Right atrium auricular region (tissue), 2 donors: Measurements from ENCODE around the gene RNU1-4. TPM values are rescaled to one million over a fixed set of nuclear protein-coding genes. Genes with fewer than 3 reads are reported as not detected.
A peak's percentile ranks its signal among the peaks of the same experiment; 100 is the strongest.
"Not testable (repeated sequence)": the region's sequence is repeated elsewhere in the genome, so short reads cannot be mapped to it uniquely, and the experiment has no call there.

Experiments
- DNase-seq: peaks from one replicate; pipeline ENCODE4 v3.0.0-alpha.2; 2019; ENCODE audit warnings: low spot score
- H3K27ac ChIP-seq, 2 donors: fragments of 200-600 bp; sonication (generic); 1 replicate in 1 of 2; 2 replicates in 1 of 2; pipeline ENCODE4 v1.5.1; 2016 to 2019
- H3K27me3 ChIP-seq, 2 donors: fragments of 200-600 bp; sonication (generic); one replicate each; pipeline versions ENCODE4 v1.5.1 to v1.6.0; 2017 to 2019
- H3K36me3 ChIP-seq: fragments of 200-600 bp; sonication (generic); one replicate; pipeline ENCODE4 v1.5.1; 2016
- H3K4me1 ChIP-seq, 2 donors: fragments of 200-600 bp; sonication (generic); one replicate each; pipeline versions ENCODE4 v1.5.1 to v1.6.0; 2017 to 2019
- H3K4me3 ChIP-seq, 2 donors: fragments of 200-600 bp; sonication (generic); 1 replicate in 1 of 2; 2 replicates in 1 of 2; pipeline ENCODE4 v1.5.1; 2017 to 2019; ENCODE audit warnings: mild to moderate bottlenecking in 1 of 2, moderate library complexity in 1 of 2
- H3K9me3 ChIP-seq, 2 donors: fragments of 200-600 bp; sonication (generic); one replicate each; pipeline ENCODE4 v1.5.1; 2019
- total RNA-seq, 2 donors: library from RNA; depleted of rRNA; stranded (reverse); fragments of >200 nt; gene quantifications; one replicate each; pipeline ENCODE4 v1.1.0, GENCODE V29; 2016

Gene RNU1-4
- total RNA-seq, 2 donors from 2014 or later, result not detected

DNA sequence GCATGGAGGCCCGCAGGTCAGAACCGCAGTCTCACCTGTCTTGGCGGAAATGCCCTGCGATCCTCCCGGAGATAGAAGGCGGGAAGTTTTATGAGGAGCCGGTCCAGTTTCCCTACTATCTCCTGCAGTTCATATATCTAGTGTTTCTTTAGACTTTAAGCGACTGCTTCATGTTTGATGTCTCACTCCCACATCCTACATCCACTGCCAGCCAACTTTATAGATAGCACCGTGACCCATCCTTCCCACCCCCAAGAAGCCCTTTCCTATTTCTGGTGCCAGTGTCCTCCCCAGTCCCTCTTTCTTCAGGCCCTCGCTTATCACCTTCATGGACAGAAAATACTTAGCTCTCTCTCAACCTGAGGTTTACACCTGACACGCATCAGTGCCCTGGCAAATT is 914 bp downstream of the RNU1-4 start:
- not testable (repeated sequence) for H3K27ac ChIP-seq, H3K36me3 ChIP-seq, H3K9me3 ChIP-seq, H3K4me3 ChIP-seq, H3K27me3 ChIP-seq, H3K4me1 ChIP-seq, DNase-seq

DNA sequence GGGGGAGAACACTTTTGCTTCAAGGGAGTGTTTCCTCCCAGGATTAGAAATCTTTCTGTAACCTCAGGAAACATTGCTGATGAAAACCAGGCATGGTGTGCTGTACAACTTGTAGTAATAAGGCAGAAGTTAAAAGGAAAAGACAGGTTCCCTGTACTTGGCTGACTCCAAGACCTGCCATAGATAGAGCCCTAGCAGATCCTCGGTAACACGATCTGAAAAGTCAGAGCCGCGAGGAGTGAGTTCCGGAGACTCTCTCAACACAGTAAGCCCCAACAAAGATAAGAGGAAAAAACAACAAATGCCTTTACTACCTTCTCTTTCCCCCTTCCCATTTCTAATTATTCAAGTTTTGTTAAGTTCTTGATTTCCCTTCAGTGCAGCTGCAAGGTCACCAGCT is 7.3 kb downstream of the RNU1-4 start:
- H3K4me3 ChIP-seq, H3K27ac ChIP-seq, DNase-seq, H3K4me1 ChIP-seq, H3K27me3 ChIP-seq, H3K9me3 ChIP-seq, H3K36me3 ChIP-seq: not testable (repeated sequence)

GRCh38 chr1:16748710-16749109 is 8.4 kb downstream of the RNU1-4 start:
- not testable (repeated sequence) for H3K4me3 ChIP-seq, H3K4me1 ChIP-seq, DNase-seq, H3K27me3 ChIP-seq, H3K9me3 ChIP-seq, H3K36me3 ChIP-seq, H3K27ac ChIP-seq

DNA sequence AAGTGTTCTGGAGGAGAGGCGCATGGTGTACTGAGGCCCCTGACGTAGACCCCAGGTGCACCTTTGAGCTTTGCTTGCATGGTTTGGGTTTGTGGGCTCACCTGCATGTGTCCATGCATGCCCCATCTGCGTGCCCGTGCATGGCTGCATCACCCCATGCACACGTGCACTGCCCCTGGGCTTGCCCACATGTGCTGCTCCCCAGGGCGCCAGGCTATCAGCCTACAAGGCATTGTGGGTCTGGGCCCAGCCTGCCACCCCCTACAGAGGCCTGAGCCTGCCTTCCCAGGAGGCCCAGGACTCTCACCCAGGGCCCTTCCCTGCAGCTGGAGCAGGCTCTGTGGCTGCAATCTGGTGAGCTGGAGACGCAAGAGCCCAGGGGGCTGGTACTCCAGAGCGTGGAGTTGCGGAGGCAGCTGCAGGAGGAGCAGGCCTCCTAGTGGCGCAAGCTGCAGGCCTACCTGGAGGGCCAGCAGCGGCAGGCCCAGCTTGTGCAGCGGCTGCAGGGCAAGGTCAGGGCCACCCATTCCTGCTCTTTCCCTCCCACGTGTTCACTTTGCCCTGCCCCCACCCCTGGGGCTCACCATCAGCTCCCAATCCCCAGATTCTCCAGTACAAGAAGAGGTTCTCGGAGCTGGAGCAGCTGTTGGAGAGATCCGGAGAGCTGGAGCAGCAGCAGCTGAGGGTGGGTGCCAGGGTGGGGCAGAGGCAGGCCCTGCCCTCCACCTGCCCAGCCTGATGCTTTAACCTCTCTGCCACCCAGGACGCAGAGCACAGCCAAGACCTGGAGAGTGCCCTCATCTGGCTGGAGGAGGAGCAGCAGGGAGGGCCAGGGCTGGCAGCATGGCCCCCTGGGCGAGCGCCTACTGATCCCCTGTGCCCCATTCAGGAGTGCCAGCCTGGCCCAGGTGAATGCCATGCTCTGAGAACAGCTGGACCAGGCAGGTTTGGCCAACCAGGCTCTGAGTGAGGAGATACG is 9.9 kb downstream of the RNU1-4 start:
- H3K27me3 ChIP-seq, H3K4me3 ChIP-seq, H3K9me3 ChIP-seq, DNase-seq, H3K27ac ChIP-seq, H3K36me3 ChIP-seq, H3K4me1 ChIP-seq: not testable (repeated sequence)

GRCh38 chr1:16752770-16753169 is 12.5 kb downstream of the RNU1-4 start:
- H3K27ac ChIP-seq, H3K27me3 ChIP-seq, H3K4me3 ChIP-seq, H3K4me1 ChIP-seq, H3K36me3 ChIP-seq, DNase-seq, H3K9me3 ChIP-seq: not testable (repeated sequence)

GRCh38 chr1:16755385-16755784 is 15.1 kb downstream of the RNU1-4 start:
- not testable (repeated sequence) for H3K4me1 ChIP-seq, DNase-seq, H3K27ac ChIP-seq, H3K9me3 ChIP-seq, H3K27me3 ChIP-seq, H3K36me3 ChIP-seq, H3K4me3 ChIP-seq

DNA sequence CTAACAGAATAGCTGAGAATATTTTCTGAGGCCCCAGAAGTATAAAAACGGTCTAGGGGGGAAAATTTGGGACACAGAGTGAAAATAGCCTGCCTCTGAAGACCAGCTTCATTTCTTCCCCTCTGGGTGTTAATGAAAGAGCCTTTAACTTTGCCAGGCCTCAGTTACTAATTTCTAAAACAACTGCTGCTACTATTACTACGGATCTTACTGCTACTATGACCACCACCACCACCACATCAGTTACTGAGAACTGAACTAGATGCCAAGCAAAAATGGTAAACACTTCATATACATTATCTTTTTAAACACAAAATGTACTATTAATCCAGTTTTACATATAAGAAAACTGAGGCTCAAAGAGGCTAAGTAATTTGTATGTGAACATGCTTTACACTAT is 15.6 kb downstream of the RNU1-4 start:
- not testable (repeated sequence) for H3K9me3 ChIP-seq, H3K36me3 ChIP-seq, H3K4me3 ChIP-seq, H3K27me3 ChIP-seq, H3K27ac ChIP-seq, H3K4me1 ChIP-seq, DNase-seq

GRCh38 chr1:16757574-16757973 is 17.3 kb downstream of the RNU1-4 start:
- H3K27ac ChIP-seq, DNase-seq: not testable (repeated sequence)

GRCh38 chr1:16758060-16758459 is 17.7 kb downstream of the RNU1-4 start:
- H3K4me1 ChIP-seq, H3K27ac ChIP-seq, H3K9me3 ChIP-seq, H3K4me3 ChIP-seq, H3K36me3 ChIP-seq, H3K27me3 ChIP-seq: not testable (repeated sequence)
- DNase-seq, result peak; percentile 42

More at GRCh38 chr1:16757574-16757973, 17.3 kb downstream of the RNU1-4 start:
- not testable (repeated sequence) for H3K4me1 ChIP-seq, H3K4me3 ChIP-seq, H3K36me3 ChIP-seq, H3K9me3 ChIP-seq, H3K27me3 ChIP-seq

DNA sequence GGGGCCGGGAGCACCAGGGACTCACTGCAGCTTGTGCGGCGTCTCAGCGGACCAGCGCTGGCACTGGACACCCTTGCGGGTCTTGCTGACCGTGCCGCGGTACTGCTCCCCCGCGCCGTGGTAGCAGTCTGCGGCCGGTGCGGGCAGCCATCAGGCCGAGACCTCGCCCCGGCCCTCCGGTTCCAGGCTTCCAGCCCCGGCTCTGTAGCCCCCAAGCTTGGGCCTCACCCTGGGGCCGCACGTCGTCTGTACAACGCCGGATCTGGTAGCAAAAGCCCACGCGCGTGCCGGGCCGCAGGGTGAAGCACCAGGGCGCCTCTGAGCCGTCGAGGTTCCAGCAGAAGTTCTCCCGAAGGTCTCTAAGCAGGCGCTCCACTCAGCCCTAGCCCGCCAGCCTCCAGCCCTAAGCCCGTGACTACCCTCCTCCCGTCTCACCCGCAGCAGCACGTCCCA is 18.8 kb downstream of the RNU1-4 start:
- H3K9me3 ChIP-seq, H3K36me3 ChIP-seq, H3K4me3 ChIP-seq, H3K4me1 ChIP-seq, H3K27ac ChIP-seq, H3K27me3 ChIP-seq: not testable (repeated sequence)
- DNase-seq, result peak; percentile 38

- not testable (repeated sequence) for H3K4me3 ChIP-seq, DNase-seq, H3K27me3 ChIP-seq, H3K4me1 ChIP-seq, H3K36me3 ChIP-seq, H3K27ac ChIP-seq, H3K9me3 ChIP-seq
Observed at GRCh38 chr1:16759650-16760455, 19.5 kb downstream of the RNU1-4 start.

DNA sequence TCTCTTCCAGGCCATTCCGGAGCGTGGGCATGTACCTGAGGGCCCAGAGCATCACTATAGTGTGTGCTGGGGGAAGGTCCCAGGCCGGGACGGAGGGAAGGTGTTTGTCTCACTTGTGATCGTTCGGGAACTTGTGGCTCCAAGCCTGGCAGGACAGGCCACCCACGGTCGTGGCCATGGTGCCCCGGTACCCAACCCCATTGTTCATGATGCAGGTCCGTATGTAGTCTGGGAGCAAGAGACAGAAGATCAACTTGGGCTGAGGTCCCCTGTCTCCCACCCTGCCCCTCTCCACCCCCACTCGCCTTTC is 20.1 kb downstream of the RNU1-4 start:
- H3K4me1 ChIP-seq, H3K9me3 ChIP-seq, DNase-seq, H3K27ac ChIP-seq, H3K36me3 ChIP-seq, H3K27me3 ChIP-seq, H3K4me3 ChIP-seq: not testable (repeated sequence)

- H3K4me3 ChIP-seq, H3K27ac ChIP-seq, H3K27me3 ChIP-seq, H3K9me3 ChIP-seq, H3K4me1 ChIP-seq, H3K36me3 ChIP-seq: not testable (repeated sequence)
- DNase-seq, result peak; percentile 54
Observed at GRCh38 chr1:16760801-16761200, 20.5 kb downstream of the RNU1-4 start.

DNA sequence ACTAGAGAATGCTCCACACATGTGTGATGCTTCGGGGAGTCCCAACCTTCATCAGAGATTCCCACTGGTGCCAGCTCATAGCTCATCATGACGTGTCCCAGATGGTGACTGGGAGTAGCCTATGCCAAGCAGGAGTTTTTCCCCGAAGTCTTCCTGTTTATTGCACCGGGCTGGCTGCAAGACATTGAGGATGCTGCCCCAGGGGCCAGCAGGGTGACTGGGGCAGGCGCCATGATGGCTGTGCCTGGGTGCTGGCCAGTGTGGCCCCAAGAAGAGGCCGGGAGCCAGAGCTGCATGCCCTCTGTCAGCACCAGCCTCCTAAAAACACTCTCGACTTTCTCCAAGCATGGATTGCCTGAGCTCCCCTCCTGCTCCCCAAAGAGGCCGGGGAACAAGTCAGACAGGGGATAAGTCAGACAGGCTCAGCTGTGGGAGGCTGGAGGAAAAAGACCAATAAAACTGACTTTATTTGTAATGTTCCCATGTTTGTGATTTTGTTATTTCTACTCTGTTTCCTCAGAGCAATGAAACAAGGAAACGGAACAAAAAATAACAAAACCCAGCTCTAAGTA is 24.0 kb downstream of the RNU1-4 start:
- not testable (repeated sequence) for H3K27ac ChIP-seq, H3K36me3 ChIP-seq, H3K4me3 ChIP-seq, H3K27me3 ChIP-seq, H3K9me3 ChIP-seq, H3K4me1 ChIP-seq
- DNase-seq, result peak; percentile 57
